Measurements from ENCODE around the gene BCL11B. TPM values are rescaled to one million over a fixed set of nuclear protein-coding genes. Genes with fewer than 3 reads are reported as not detected.

The BCL11B gene
- total and polyA plus RNA-seq, 2 donors (not counting 1 experiment from before 2014, with no cell fraction given): under 0.01 TPM; not detected in 1

GRCh38 chr14:99158150-99158549 lies 113.8 kb downstream of the BCL11B start:
- no peak overlapping the region for H3K27ac ChIP-seq (ENCODE audit: insufficient read depth, low read length)
- DNase-seq (ENCODE audit: low read depth in 2 of 2): no peak
- no peak overlapping the region for H3K9ac ChIP-seq (ENCODE audit: insufficient read depth, low read length)
- H3K4me1 ChIP-seq (ENCODE audit: control insufficient read depth, extremely low read depth, insufficient read depth, low read length): no peaks in the 10 kb centered on the region
- H3K36me3 ChIP-seq (ENCODE audit: control insufficient read depth, insufficient read depth, low read length): no peaks in the 10 kb centered on the region
- H3K4me2 ChIP-seq (ENCODE audit: extremely low read depth, insufficient read depth, low read length): no peak overlapping the region
- no peak overlapping the region for H3K4me3 ChIP-seq (replicated peaks in 1 of 4; ENCODE audit: control extremely low read depth in 1 of 4, insufficient read depth in 1 of 4, low read depth in 3 of 4, low read length in 4 of 4)
- H2AFZ ChIP-seq (ENCODE audit: low read length): no peak overlapping the region
- H3K79me2 ChIP-seq (ENCODE audit: control insufficient read depth, insufficient read depth, low read length): no peaks in the 10 kb centered on the region
- no peaks in the 10 kb centered on the region for H4K20me1 ChIP-seq (ENCODE audit: control insufficient read depth, extremely low read depth, insufficient read depth, low read length)
- no peaks in the 10 kb centered on the region for H3K9me3 ChIP-seq (ENCODE audit: control insufficient read depth, insufficient read depth, low read depth, low read length)
- no peaks in the 10 kb centered on the region for H3K27me3 ChIP-seq (ENCODE audit: control insufficient read depth, insufficient read depth, low read length)
- TF ChIP-seq EZH2 (IDR thresholded peaks at IDR 0.05; ENCODE audit: low read length, missing control alignments) (no peak), CTCF (conservative IDR thresholded peaks at IDR 0.05 in 1 of 2, IDR thresholded peaks at IDR 0.05 in 1 of 2; ENCODE audit: low read depth in 1 of 2, low read length in 2 of 2) (no peak)

GRCh38 chr14:99157676-99158075 lies 114.3 kb downstream of the BCL11B start:
- H3K27me3 ChIP-seq (ENCODE audit: control insufficient read depth, insufficient read depth, low read length): no peaks in the 10 kb centered on the region
- H3K79me2 ChIP-seq (ENCODE audit: control insufficient read depth, insufficient read depth, low read length): no peaks in the 10 kb centered on the region
- no peak overlapping the region for H3K4me3 ChIP-seq (replicated peaks in 1 of 4; ENCODE audit: control extremely low read depth in 1 of 4, insufficient read depth in 1 of 4, low read depth in 3 of 4, low read length in 4 of 4)
- no peak overlapping the region for H3K9ac ChIP-seq (ENCODE audit: insufficient read depth, low read length)
- no peak overlapping the region for H2AFZ ChIP-seq (ENCODE audit: low read length)
- H4K20me1 ChIP-seq (ENCODE audit: control insufficient read depth, extremely low read depth, insufficient read depth, low read length): no peaks in the 10 kb centered on the region
- no peak for TF ChIP-seq EZH2 (IDR thresholded peaks at IDR 0.05; ENCODE audit: low read length, missing control alignments)
- TF ChIP-seq CTCF (conservative IDR thresholded peaks at IDR 0.05 in 1 of 2, IDR thresholded peaks at IDR 0.05 in 1 of 2; ENCODE audit: low read depth in 1 of 2, low read length in 2 of 2): no peak
- DNase-seq (ENCODE audit: low read depth in 2 of 2): no peak
- no peaks in the 10 kb centered on the region for H3K36me3 ChIP-seq (ENCODE audit: control insufficient read depth, insufficient read depth, low read length)
- H3K9me3 ChIP-seq (ENCODE audit: control insufficient read depth, insufficient read depth, low read depth, low read length): no peaks in the 10 kb centered on the region
- H3K27ac ChIP-seq (ENCODE audit: insufficient read depth, low read length): no peak overlapping the region
- no peaks in the 10 kb centered on the region for H3K4me1 ChIP-seq (ENCODE audit: control insufficient read depth, extremely low read depth, insufficient read depth, low read length)
- H3K4me2 ChIP-seq (ENCODE audit: extremely low read depth, insufficient read depth, low read length): no peak overlapping the region

- no peaks in the 10 kb centered on the region for H3K27me3 ChIP-seq (ENCODE audit: control insufficient read depth, insufficient read depth, low read length)
- no peaks in the 10 kb centered on the region for H3K36me3 ChIP-seq (ENCODE audit: control insufficient read depth, insufficient read depth, low read length)
- H4K20me1 ChIP-seq (ENCODE audit: control insufficient read depth, extremely low read depth, insufficient read depth, low read length): no peaks in the 10 kb centered on the region
- no peak overlapping the region for H3K9ac ChIP-seq (ENCODE audit: insufficient read depth, low read length)
- TF ChIP-seq EZH2 (IDR thresholded peaks at IDR 0.05; ENCODE audit: low read length, missing control alignments) (no peak), CTCF (conservative IDR thresholded peaks at IDR 0.05 in 1 of 2, IDR thresholded peaks at IDR 0.05 in 1 of 2; ENCODE audit: low read depth in 1 of 2, low read length in 2 of 2) (no peak)
- no peaks in the 10 kb centered on the region for H3K4me1 ChIP-seq (ENCODE audit: control insufficient read depth, extremely low read depth, insufficient read depth, low read length)
- no peak overlapping the region for H3K27ac ChIP-seq (ENCODE audit: insufficient read depth, low read length)
- H3K4me2 ChIP-seq (ENCODE audit: extremely low read depth, insufficient read depth, low read length): no peak overlapping the region
- no peaks in the 10 kb centered on the region for H3K9me3 ChIP-seq (ENCODE audit: control insufficient read depth, insufficient read depth, low read depth, low read length)
- H2AFZ ChIP-seq (ENCODE audit: low read length): no peak overlapping the region
- H3K79me2 ChIP-seq (ENCODE audit: control insufficient read depth, insufficient read depth, low read length): no peaks in the 10 kb centered on the region
- H3K4me3 ChIP-seq (replicated peaks in 1 of 4; ENCODE audit: control extremely low read depth in 1 of 4, insufficient read depth in 1 of 4, low read depth in 3 of 4, low read length in 4 of 4): no peak overlapping the region
- DNase-seq (ENCODE audit: low read depth in 2 of 2): no peak
Observed at GRCh38 chr14:99157246-99157645, 114.8 kb downstream of the BCL11B start.
